HG02981 (cell line): ENCODE measurements around the gene RHEBL1.
"Not testable (repeated sequence)": the region's sequence is repeated elsewhere in the genome, so short reads cannot be mapped to it uniquely, and the experiment has no call there.

Source experiments
- ATAC-seq: cut with Tn5 transposase; IDR thresholded peaks from one replicate; pipeline ENCODE4 v1.9.1; 2021; ENCODE audit warnings: mild to moderate bottlenecking, moderate library complexity; ENCODE audit not compliant: unreplicated experiment

Gene RHEBL1

GRCh38 chr12:49089821-49090773 is 20.3 kb upstream of the RHEBL1 start:
- ATAC-seq: no peak

GRCh38 chr12:49088932-49089330 is 19.2 kb upstream of the RHEBL1 start:
- ATAC-seq: no peak

GRCh38 chr12:49088150-49088931 is 18.6 kb upstream of the RHEBL1 start:
- no peak for ATAC-seq

- no peak for ATAC-seq
Measured at GRCh38 chr12:49086116-49086515, 16.3 kb upstream of the RHEBL1 start.

- no peak for ATAC-seq
Measured at GRCh38 chr12:49084438-49084837, 14.7 kb upstream of the RHEBL1 start.

- ATAC-seq: no peak
Measured at GRCh38 chr12:49079793-49080192, 10.0 kb upstream of the RHEBL1 start.

GRCh38 chr12:49070971-49071370 is 1.2 kb upstream of the RHEBL1 start:
- no peak for ATAC-seq

GRCh38 chr12:49068879-49069506 is 786 bp downstream of the RHEBL1 start:
- ATAC-seq: no peak

- no peak for ATAC-seq
Measured at GRCh38 chr12:49066120-49066519, 3.7 kb downstream of the RHEBL1 start.

GRCh38 chr12:49064767-49065152 is 5.0 kb downstream of the RHEBL1 start:
- no peak for ATAC-seq

- ATAC-seq: not testable (repeated sequence)
Measured at GRCh38 chr12:49061916-49062315, 7.9 kb downstream of the RHEBL1 start.

GRCh38 chr12:49061157-49061650 is 8.6 kb downstream of the RHEBL1 start:
- ATAC-seq: no peak

GRCh38 chr12:49060237-49061156 is 9.3 kb downstream of the RHEBL1 start, which contains the start of gene KMT2D:
KMT2D (minus strand) TSS chr12:49060794; CDS start chr12:49055324, 5,470 bp downstream.
- peak; percentile 48 for ATAC-seq

GRCh38 chr12:49059299-49060171 is 10.2 kb downstream of the RHEBL1 start:
- peak; percentile 8 for ATAC-seq

GRCh38 chr12:49059045-49059298 is 10.8 kb downstream of the RHEBL1 start:
- ATAC-seq: no peak

GRCh38 chr12:49058366-49059044 is 11.3 kb downstream of the RHEBL1 start:
- ATAC-seq: no peak

GRCh38 chr12:49057888-49058287 is 11.9 kb downstream of the RHEBL1 start:
- ATAC-seq: no peak

- peak; percentile 60 for ATAC-seq
Measured at GRCh38 chr12:49055978-49056754, 13.6 kb downstream of the RHEBL1 start.
